ENCODE data around the gene CCDC51. TPM values are rescaled to one million over a fixed set of nuclear protein-coding genes. Genes with fewer than 3 reads are reported as not detected.

Gene CCDC51
- total and polyA plus RNA-seq, 2 of the 13 experiments (the other 11 are each of a cell fraction or from before 2014, with no cell fraction given), result 18.1 to 29.4 TPM

- TF ChIP-seq, protein P1, sequence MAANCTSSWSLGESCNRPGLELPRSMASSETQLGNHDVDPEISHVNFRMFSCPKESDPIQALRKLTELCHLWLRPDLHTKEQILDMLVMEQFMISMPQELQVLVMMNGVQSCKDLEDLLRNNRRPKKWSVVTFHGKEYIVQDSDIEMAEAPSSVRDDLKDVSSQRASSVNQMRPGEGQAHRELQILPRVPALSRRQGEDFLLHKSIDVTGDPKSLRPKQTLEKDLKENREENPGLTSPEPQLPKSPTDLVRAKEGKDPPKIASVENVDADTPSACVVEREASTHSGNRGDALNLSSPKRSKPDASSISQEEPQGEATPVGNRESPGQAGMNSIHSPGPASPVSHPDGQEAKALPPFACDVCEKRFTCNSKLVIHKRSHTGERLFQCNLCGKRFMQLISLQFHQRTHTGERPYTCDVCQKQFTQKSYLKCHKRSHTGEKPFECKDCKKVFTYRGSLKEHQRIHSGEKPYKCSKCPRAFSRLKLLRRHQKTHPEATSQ (CRISPR knock-in tag; IDR thresholded peaks at IDR 0.05; ENCODE audit: borderline replicate concordance), result no peak
- TF ChIP-seq ZNF567 (CRISPR knock-in tag; IDR thresholded peaks at IDR 0.05; ENCODE audit: borderline replicate concordance), result no peak
- no peak for TF ChIP-seq ZMYM2 (CRISPR knock-in tag; IDR thresholded peaks at IDR 0.05)
- TF ChIP-seq, protein P2, sequence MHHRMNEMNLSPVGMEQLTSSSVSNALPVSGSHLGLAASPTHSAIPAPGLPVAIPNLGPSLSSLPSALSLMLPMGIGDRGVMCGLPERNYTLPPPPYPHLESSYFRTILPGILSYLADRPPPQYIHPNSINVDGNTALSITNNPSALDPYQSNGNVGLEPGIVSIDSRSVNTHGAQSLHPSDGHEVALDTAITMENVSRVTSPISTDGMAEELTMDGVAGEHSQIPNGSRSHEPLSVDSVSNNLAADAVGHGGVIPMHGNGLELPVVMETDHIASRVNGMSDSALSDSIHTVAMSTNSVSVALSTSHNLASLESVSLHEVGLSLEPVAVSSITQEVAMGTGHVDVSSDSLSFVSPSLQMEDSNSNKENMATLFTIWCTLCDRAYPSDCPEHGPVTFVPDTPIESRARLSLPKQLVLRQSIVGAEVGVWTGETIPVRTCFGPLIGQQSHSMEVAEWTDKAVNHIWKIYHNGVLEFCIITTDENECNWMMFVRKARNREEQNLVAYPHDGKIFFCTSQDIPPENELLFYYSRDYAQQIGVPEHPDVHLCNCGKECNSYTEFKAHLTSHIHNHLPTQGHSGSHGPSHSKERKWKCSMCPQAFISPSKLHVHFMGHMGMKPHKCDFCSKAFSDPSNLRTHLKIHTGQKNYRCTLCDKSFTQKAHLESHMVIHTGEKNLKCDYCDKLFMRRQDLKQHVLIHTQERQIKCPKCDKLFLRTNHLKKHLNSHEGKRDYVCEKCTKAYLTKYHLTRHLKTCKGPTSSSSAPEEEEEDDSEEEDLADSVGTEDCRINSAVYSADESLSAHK (CRISPR knock-in tag; IDR thresholded peaks at IDR 0.05; ENCODE audit: borderline replicate concordance), result no peak
- TF ChIP-seq ZBTB38 (CRISPR knock-in tag; IDR thresholded peaks at IDR 0.05), result no peak
- TF ChIP-seq ZBTB1 (CRISPR knock-in tag; IDR thresholded peaks at IDR 0.05; ENCODE audit: borderline replicate concordance), result no peak
- TF ChIP-seq ZNF121 (CRISPR knock-in tag; IDR thresholded peaks at IDR 0.05), result no peak
- TF ChIP-seq ZNF660 (CRISPR knock-in tag; IDR thresholded peaks at IDR 0.05; ENCODE audit: borderline replicate concordance, low read depth), result no peak
- TF ChIP-seq, protein P3, sequence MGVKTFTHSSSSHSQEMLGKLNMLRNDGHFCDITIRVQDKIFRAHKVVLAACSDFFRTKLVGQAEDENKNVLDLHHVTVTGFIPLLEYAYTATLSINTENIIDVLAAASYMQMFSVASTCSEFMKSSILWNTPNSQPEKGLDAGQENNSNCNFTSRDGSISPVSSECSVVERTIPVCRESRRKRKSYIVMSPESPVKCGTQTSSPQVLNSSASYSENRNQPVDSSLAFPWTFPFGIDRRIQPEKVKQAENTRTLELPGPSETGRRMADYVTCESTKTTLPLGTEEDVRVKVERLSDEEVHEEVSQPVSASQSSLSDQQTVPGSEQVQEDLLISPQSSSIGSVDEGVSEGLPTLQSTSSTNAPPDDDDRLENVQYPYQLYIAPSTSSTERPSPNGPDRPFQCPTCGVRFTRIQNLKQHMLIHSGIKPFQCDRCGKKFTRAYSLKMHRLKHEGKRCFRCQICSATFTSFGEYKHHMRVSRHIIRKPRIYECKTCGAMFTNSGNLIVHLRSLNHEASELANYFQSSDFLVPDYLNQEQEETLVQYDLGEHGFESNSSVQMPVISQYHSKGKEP (CRISPR knock-in tag; IDR thresholded peaks at IDR 0.05), result no peak
- no peak for TF ChIP-seq KDM2A (CRISPR knock-in tag; IDR thresholded peaks at IDR 0.05; ENCODE audit: borderline replicate concordance, low read depth)
- TF ChIP-seq ZNF788 (CRISPR knock-in tag; IDR thresholded peaks at IDR 0.05; ENCODE audit: borderline replicate concordance), result no peak
- TF ChIP-seq ZNF75D (CRISPR knock-in tag; IDR thresholded peaks at IDR 0.05; ENCODE audit: borderline replicate concordance), result no peak
- TF ChIP-seq ISL2 (CRISPR knock-in tag; IDR thresholded peaks at IDR 0.05), result no peak
- no peak for TF ChIP-seq SUZ12 (IDR thresholded peaks at IDR 0.05; ENCODE audit: low read depth, low read length)
- no peak for TF ChIP-seq NCOR1 (IDR thresholded peaks at IDR 0.05; ENCODE audit: borderline replicate concordance, low read length)
- no peak for TF ChIP-seq ZNF337 (CRISPR knock-in tag; IDR thresholded peaks at IDR 0.05; ENCODE audit: borderline replicate concordance, low read depth)
- TF ChIP-seq SMARCC2 (IDR thresholded peaks at IDR 0.05), result no peak
- no peak for TF ChIP-seq XBP1 (CRISPR knock-in tag; IDR thresholded peaks at IDR 0.05)
- TF ChIP-seq FOXA3 (CRISPR knock-in tag; IDR thresholded peaks at IDR 0.05), result peak; percentile 51
- TF ChIP-seq, protein P4, sequence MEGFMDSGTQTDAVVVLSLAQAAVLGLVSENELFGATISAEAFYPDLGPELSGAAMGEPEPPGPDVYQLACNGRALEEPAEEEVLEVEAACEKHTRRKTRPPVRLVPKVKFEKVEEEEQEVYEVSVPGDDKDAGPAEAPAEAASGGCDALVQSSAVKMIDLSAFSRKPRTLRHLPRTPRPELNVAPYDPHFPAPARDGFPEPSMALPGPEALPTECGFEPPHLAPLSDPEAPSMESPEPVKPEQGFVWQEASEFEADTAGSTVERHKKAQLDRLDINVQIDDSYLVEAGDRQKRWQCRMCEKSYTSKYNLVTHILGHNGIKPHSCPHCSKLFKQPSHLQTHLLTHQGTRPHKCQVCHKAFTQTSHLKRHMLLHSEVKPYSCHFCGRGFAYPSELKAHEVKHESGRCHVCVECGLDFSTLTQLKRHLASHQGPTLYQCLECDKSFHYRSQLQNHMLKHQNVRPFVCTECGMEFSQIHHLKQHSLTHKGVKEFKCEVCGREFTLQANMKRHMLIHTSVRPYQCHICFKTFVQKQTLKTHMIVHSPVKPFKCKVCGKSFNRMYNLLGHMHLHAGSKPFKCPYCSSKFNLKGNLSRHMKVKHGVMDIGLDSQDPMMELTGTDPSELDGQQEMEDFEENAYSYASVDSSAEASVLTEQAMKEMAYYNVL (CRISPR knock-in tag; IDR thresholded peaks at IDR 0.05; ENCODE audit: borderline replicate concordance), result no peak
- TF ChIP-seq, protein P5, sequence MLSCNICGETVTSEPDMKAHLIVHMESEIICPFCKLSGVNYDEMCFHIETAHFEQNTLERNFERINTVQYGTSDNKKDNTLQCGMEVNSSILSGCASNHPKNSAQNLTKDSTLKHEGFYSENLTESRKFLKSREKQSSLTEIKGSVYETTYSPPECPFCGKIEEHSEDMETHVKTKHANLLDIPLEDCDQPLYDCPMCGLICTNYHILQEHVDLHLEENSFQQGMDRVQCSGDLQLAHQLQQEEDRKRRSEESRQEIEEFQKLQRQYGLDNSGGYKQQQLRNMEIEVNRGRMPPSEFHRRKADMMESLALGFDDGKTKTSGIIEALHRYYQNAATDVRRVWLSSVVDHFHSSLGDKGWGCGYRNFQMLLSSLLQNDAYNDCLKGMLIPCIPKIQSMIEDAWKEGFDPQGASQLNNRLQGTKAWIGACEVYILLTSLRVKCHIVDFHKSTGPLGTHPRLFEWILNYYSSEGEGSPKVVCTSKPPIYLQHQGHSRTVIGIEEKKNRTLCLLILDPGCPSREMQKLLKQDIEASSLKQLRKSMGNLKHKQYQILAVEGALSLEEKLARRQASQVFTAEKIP (CRISPR knock-in tag; IDR thresholded peaks at IDR 0.05; ENCODE audit: borderline replicate concordance), result no peak
Observed at GRCh38 chr3:48426944-48427629, 12.8 kb downstream of the CCDC51 start (continued).

All from HepG2 (cell line).